Fibroblast of lung (primary cell): ENCODE measurements around the gene CFAP45. TPM values are rescaled to one million over a fixed set of nuclear protein-coding genes. Genes with fewer than 3 reads are reported as not detected.

Source experiments
- DNase-seq, 2 donors: peaks; one replicate each; pipeline versions ENCODE4 v3.0.0 to v3.0.0-alpha.2; 2010; ENCODE audit warnings: low read depth in 2 of 2
- H2AFZ ChIP-seq: 2 replicates; pipeline ENCODE4 v1.5.1; 2012; ENCODE audit warnings: low read length, control low read depth, inconsistent platforms
- H3K27ac ChIP-seq: 2 replicates; pipeline ENCODE4 v1.5.1; 2011; ENCODE audit warnings: low read length, control low read depth; ENCODE audit not compliant: insufficient read depth
- H3K27me3 ChIP-seq: 2 replicates; pipeline ENCODE4 v1.5.1; 2011; ENCODE audit warnings: mild to moderate bottlenecking, low read length; ENCODE audit not compliant: control insufficient read depth, insufficient read depth
- H3K36me3 ChIP-seq: 2 replicates; pipeline ENCODE4 v1.5.1; 2011; ENCODE audit warnings: low read length; ENCODE audit not compliant: control insufficient read depth, insufficient read depth
- H3K4me1 ChIP-seq: 2 replicates; pipeline ENCODE4 v1.5.1; 2011; ENCODE audit warnings: low read length; ENCODE audit not compliant: control insufficient read depth, insufficient read depth; ENCODE audit errors: extremely low read depth
- H3K4me2 ChIP-seq: 2 replicates; pipeline ENCODE4 v1.5.1; 2011; ENCODE audit warnings: low read length, control low read depth; ENCODE audit not compliant: insufficient read depth; ENCODE audit errors: extremely low read depth
- H3K4me3 ChIP-seq, 4 experiments: fragments of 200-600 bp in 1 of 4; sonication (generic) in 1 of 4; replicated peaks in 1 of 4; 2 replicates each; pipeline ENCODE4 v1.5.1; 2011 to 2016; ENCODE audit warnings: low read length in 4 of 4, low read depth in 3 of 4, mild to moderate bottlenecking in 3 of 4, control low read depth in 2 of 4, inconsistent platforms in 1 of 4, mixed read lengths in 1 of 4; ENCODE audit not compliant: insufficient read depth in 1 of 4; ENCODE audit errors: control extremely low read depth in 1 of 4
- H3K79me2 ChIP-seq: 2 replicates; pipeline ENCODE4 v1.5.1; 2012; ENCODE audit warnings: mild to moderate bottlenecking, low read length, inconsistent platforms; ENCODE audit not compliant: control insufficient read depth, insufficient read depth
- H3K9ac ChIP-seq: 2 replicates; pipeline ENCODE4 v1.5.1; 2011; ENCODE audit warnings: mild to moderate bottlenecking, low read length, control low read depth; ENCODE audit not compliant: insufficient read depth
- H3K9me3 ChIP-seq: 2 replicates; pipeline ENCODE4 v1.5.1; 2012; ENCODE audit warnings: low read depth, low read length; ENCODE audit not compliant: control insufficient read depth, insufficient read depth
- H4K20me1 ChIP-seq: 2 replicates; pipeline ENCODE4 v1.5.1; 2011; ENCODE audit warnings: low read length; ENCODE audit not compliant: control insufficient read depth, insufficient read depth; ENCODE audit errors: extremely low read depth
- EZH2 ChIP-seq: IDR thresholded peaks from 2 replicates; pipeline ENCODE4 v1.5.1; 2012; ENCODE audit warnings: low read length, control low read depth, mild to moderate bottlenecking; ENCODE audit errors: missing control alignments
- polyA plus RNA-seq, 2 donors: library from polyadenylated mRNA; depleted of rRNA in 1 of 2; stranded (reverse) in 1 of 2; unstranded in 1 of 2; fragments of >200 nt; gene quantifications; 2 replicates each; pipeline ENCODE4 v1.2.1, GENCODE V29; 2011 to 2012; ENCODE audit warnings: missing spikeins in 1 of 2
- total RNA-seq: library from RNA; depleted of rRNA; stranded (reverse); fragments of >200 nt; gene quantifications from 2 replicates; pipeline ENCODE4 v1.2.1, GENCODE V29; 2014
- TF ChIP-seq, protein P1 (sequence below), 2 donors: IDR thresholded peaks in 1 of 2; conservative IDR thresholded peaks in 1 of 2; 1 replicate in 1 of 2; 2 replicates in 1 of 2; pipeline ENCODE4 v1.5.1; 2011 to 2012; ENCODE audit warnings: low read length in 2 of 2, control low read depth in 1 of 2, inconsistent platforms in 1 of 2, low read depth in 1 of 2, mild to moderate bottlenecking in 1 of 2

The CFAP45 gene
- total and polyA plus RNA-seq, 2 donors (not counting 1 experiment from before 2014, with no cell fraction given): 1.2 to 1.5 TPM

GRCh38 chr1:159839116-159839849 lies 60.7 kb downstream of the CFAP45 start:
- H3K27me3 ChIP-seq: no peaks in the 10 kb centered on the region
- TF ChIP-seq EZH2: no peak
- no peaks in the 10 kb centered on the region for H3K79me2 ChIP-seq
- H3K4me2 ChIP-seq: no peak overlapping the region
- no peaks in the 10 kb centered on the region for H4K20me1 ChIP-seq
- no peaks in the 10 kb centered on the region for H3K9me3 ChIP-seq
- H3K4me1 ChIP-seq: no peaks in the 10 kb centered on the region
- H3K36me3 ChIP-seq: no peaks in the 10 kb centered on the region
- H3K27ac ChIP-seq: no peak overlapping the region
- DNase-seq: no peak
- H3K4me3 ChIP-seq: no peak overlapping the region
- H3K9ac ChIP-seq: no peak overlapping the region
- no peak overlapping the region for H2AFZ ChIP-seq

GRCh38 chr1:159838715-159839114 lies 61.2 kb downstream of the CFAP45 start:
- DNase-seq: peak in 1 of 2 donors; percentile 47

DNA sequence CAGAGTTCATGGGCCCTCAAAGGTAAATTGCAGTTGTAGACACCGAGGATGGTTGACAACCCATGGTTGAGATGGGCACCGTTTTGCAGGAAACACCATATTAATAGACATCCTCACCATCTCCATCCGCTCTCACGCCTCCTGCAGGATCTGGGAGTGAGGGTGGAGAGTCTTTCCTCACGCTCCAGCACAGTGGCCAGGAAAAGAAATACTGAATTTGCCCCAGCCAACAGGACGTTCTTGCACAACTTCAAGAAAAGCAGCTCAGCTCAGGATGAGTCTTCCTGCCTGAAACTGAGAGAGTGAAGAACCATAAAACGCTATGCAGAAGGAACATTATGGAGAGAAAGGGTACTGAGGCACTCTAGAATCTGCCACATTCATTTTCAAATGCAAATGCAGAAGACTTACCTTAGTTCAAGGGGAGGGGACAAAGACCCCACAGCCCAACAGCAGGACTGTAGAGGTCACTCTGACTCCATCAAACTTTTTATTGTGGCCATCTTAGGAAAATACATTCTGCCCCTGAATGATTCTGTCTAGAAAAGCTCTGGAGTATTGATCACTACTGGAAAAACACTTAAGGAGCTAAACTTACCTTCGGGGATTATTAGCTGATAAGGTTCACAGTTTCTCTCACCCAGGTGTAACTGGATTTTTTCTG lies 64.0 kb downstream of the CFAP45 start:
- H3K4me2 ChIP-seq: no peak overlapping the region
- TF ChIP-seq EZH2: no peak
- TF ChIP-seq, protein P1, sequence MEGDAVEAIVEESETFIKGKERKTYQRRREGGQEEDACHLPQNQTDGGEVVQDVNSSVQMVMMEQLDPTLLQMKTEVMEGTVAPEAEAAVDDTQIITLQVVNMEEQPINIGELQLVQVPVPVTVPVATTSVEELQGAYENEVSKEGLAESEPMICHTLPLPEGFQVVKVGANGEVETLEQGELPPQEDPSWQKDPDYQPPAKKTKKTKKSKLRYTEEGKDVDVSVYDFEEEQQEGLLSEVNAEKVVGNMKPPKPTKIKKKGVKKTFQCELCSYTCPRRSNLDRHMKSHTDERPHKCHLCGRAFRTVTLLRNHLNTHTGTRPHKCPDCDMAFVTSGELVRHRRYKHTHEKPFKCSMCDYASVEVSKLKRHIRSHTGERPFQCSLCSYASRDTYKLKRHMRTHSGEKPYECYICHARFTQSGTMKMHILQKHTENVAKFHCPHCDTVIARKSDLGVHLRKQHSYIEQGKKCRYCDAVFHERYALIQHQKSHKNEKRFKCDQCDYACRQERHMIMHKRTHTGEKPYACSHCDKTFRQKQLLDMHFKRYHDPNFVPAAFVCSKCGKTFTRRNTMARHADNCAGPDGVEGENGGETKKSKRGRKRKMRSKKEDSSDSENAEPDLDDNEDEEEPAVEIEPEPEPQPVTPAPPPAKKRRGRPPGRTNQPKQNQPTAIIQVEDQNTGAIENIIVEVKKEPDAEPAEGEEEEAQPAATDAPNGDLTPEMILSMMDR (conservative IDR thresholded peaks at IDR 0.05 in 1 of 2, IDR thresholded peaks at IDR 0.05 in 1 of 2; ENCODE audit: low read depth in 1 of 2, low read length in 2 of 2): peak in 1 of 2 donors; percentile 25
- no peaks in the 10 kb centered on the region for H3K9me3 ChIP-seq
- no peak overlapping the region for H3K27ac ChIP-seq
- H3K4me3 ChIP-seq: no peak overlapping the region
- H3K9ac ChIP-seq: no peak overlapping the region
- no peaks in the 10 kb centered on the region for H3K79me2 ChIP-seq
- no peak for DNase-seq
- H3K4me1 ChIP-seq: no peaks in the 10 kb centered on the region
- H3K27me3 ChIP-seq: no peaks in the 10 kb centered on the region
- H3K36me3 ChIP-seq: no peaks in the 10 kb centered on the region
- H4K20me1 ChIP-seq: no peaks in the 10 kb centered on the region
- H2AFZ ChIP-seq: no peak overlapping the region

More at GRCh38 chr1:159838715-159839114, 61.2 kb downstream of the CFAP45 start:
- Histone ChIP-seq H3K36me3 (no peaks in the 10 kb centered on the region), H3K9ac (no peak overlapping the region), H3K4me2 (no peak overlapping the region), H3K4me3 (no peak overlapping the region), H3K27ac (no peak overlapping the region), H3K27me3 (no peaks in the 10 kb centered on the region), H3K4me1 (no peaks in the 10 kb centered on the region), H3K79me2 (no peaks in the 10 kb centered on the region), H3K9me3 (no peaks in the 10 kb centered on the region), H4K20me1 (no peaks in the 10 kb centered on the region), H2AFZ (no peak overlapping the region)
- TF ChIP-seq EZH2: no peak
- TF ChIP-seq, protein P1 (conservative IDR thresholded peaks at IDR 0.05 in 1 of 2, IDR thresholded peaks at IDR 0.05 in 1 of 2; ENCODE audit: low read depth in 1 of 2, low read length in 2 of 2): no peak
